ENCODE results near the gene POLD2. TPM values are rescaled to one million over a fixed set of nuclear protein-coding genes. Genes with fewer than 3 reads are reported as not detected.

The POLD2 gene
- total and polyA plus RNA-seq, 2 donors (not counting 3 experiments of a cell fraction or from before 2014, with no cell fraction given), result 96.5 to 122 TPM

GRCh38 chr7:44119829-44120380 is 3.4 kb downstream of the POLD2 start:
- ChIA-PET CTCF (interaction anchor here (0.8 kb wide), 1 partner anchor 15 kb away, joined by 3 read pairs; no protein-coding TSS in a partner anchor), POLR2A (interaction anchor here (0.5 kb wide), 1 partner anchor 866 kb away, joined by 3 read pairs; no protein-coding TSS in a partner anchor)
- no peaks in the 10 kb centered on the region for H4K20me1 ChIP-seq (replicated peaks; ENCODE audit: control insufficient read depth, extremely low read depth, insufficient read depth, low read length)
- H3K4me1 ChIP-seq (ENCODE audit: control insufficient read depth, extremely low read depth, insufficient read depth, low read length), result peaks cover 14% of the 10 kb centered on the region
- H3K27me3 ChIP-seq (ENCODE audit: control insufficient read depth in 2 of 2, insufficient read depth in 2 of 2, low read length in 2 of 2), result no peaks in the 10 kb centered on the region
- no peak overlapping the region for H3K4me2 ChIP-seq (ENCODE audit: insufficient read depth, low read length)
- intact Hi-C loops (cut with micrococcal nuclease) (no loop called here), dilution Hi-C loops (cut with MboI; ENCODE audit: extremely low pct_ligation_motif_present, low sequenced_read_pairs) (no loop called here)
- DNase-seq (ENCODE audit: low read depth, low spot score) (no peak), FAIRE-seq (no peak)
- BruUV-seq (replicated peaks), result no TSS peak
- no peak overlapping the region for H3K4me3 ChIP-seq (replicated peaks in 1 of 3; ENCODE audit: insufficient read depth in 1 of 3, low read depth in 1 of 3, low read length in 3 of 3)
- no peak overlapping the region for H3K27ac ChIP-seq (ENCODE audit: insufficient read depth, low read depth, low read length)
- H3K9ac ChIP-seq (replicated peaks; ENCODE audit: extremely low read depth, insufficient read depth, low read length), result no peak overlapping the region
- H2AFZ ChIP-seq (ENCODE audit: low read depth, low read length), result no peak overlapping the region
- H3K9me3 ChIP-seq (replicated peaks; ENCODE audit: control insufficient read depth, insufficient read depth, low read length), result no peaks in the 10 kb centered on the region
- H3K36me3 ChIP-seq (ENCODE audit: control insufficient read depth in 2 of 2, extremely low read depth in 1 of 2, insufficient read depth in 2 of 2, low read length in 2 of 2), result peaks cover 0 to 17% of the 10 kb centered on the region in 2 experiments
- no peaks in the 10 kb centered on the region for H3K9me1 ChIP-seq (replicated peaks; ENCODE audit: control insufficient read depth, extremely low read depth, insufficient read depth, low read length)
- H3K79me2 ChIP-seq (ENCODE audit: control insufficient read depth, insufficient read depth, low read length), result peaks cover 25% of the 10 kb centered on the region
- TF ChIP-seq FOS (IDR thresholded peaks at IDR 0.05; ENCODE audit: borderline replicate concordance, insufficient read depth, low read length) (no peak), MYC (IDR thresholded peaks at IDR 0.05; ENCODE audit: low read depth, low read length) (no peak), EZH2 (IDR thresholded peaks at IDR 0.05; ENCODE audit: borderline replicate concordance, low read depth, low read length, severe bottlenecking) (no peak), CTCF (IDR thresholded peaks at IDR 0.05; ENCODE audit: extremely low read depth in 1 of 2, insufficient read depth in 1 of 2, low read depth in 1 of 2, low read length in 2 of 2) (no peak), JUN (IDR thresholded peaks at IDR 0.05; ENCODE audit: borderline replicate concordance, insufficient read depth, insufficient read length, low read depth) (no peak), POLR2A (IDR thresholded peaks at IDR 0.05; ENCODE audit: low read depth, low read length) (no peak), GATA2 (IDR thresholded peaks at IDR 0.05; ENCODE audit: insufficient read depth, insufficient read length, low read depth, low read length) (no peak), MAX (IDR thresholded peaks at IDR 0.05; ENCODE audit: insufficient read depth, insufficient read length) (no peak), POLR2AphosphoS5 (IDR thresholded peaks at IDR 0.05; ENCODE audit: insufficient read depth, low read depth, low read length) (no peak)
